HG03565 (cell line): ENCODE data around the gene MT3.

Experiments
- ATAC-seq: cut with Tn5 transposase; IDR thresholded peaks from one replicate; pipeline ENCODE4 v1.9.1; 2021; ENCODE audit warnings: mild to moderate bottlenecking, moderate library complexity; ENCODE audit not compliant: unreplicated experiment

The MT3 gene

DNA sequence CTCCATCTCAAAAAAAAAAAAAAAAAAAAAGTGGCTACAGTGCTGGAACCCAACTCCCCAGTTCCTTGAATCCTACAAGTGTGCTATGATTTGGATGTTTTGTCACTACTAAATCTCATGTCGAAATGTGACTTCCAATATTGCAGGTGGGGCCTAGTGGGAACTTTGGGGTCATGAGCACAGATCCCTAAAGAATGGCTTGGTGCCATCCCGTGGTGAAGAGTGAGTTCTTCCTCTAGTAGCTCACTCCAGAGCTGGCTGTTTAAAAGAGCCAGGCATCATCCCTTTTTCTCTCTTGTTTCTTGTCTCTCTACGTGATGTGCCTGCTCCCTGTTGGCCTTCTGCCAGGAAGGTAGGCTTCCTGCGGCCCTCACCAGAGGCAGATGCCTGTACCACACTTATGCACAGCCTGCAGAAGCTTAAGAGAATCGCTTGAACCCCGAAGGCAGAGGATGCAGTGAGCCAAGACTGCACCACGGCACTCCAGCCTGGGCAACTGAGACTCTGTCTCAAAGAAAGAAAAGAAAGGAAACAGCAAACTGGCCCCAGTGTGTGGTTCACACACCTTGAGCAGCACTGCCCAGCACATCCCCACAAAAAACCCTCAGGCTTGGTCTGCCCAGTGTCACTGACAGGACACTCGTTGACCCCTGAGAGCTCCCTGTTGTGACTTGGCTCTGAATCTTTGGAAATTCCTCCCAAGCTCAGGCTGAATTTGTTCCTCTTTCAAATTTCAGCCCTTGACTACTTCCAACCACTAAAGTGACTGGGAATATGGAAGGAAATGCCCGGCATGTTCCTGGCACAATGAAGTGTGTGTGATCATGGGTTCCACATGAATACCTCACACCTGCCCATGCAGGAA is 39.4 kb downstream of the MT3 start:
- ATAC-seq: no peak

DNA sequence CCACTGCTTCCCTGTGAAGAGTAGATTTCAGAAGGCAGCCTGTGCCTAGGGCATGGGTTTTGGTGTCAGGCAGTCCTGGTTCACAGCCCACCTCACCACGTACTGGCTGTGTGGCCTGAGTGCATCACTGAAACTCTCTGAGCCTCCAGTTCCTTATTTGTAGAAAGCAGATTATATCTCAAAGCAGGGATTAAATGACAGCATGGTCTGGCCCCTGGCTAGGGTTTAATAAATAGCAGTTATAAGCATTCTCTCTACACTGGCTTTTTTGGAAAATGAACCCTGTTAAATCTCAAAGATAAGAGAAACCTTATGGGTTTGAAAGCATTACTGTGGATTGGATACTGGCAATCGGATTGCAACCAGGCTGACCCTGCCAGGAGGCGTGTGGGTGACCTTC is 40.2 kb downstream of the MT3 start:
- no peak for ATAC-seq

DNA sequence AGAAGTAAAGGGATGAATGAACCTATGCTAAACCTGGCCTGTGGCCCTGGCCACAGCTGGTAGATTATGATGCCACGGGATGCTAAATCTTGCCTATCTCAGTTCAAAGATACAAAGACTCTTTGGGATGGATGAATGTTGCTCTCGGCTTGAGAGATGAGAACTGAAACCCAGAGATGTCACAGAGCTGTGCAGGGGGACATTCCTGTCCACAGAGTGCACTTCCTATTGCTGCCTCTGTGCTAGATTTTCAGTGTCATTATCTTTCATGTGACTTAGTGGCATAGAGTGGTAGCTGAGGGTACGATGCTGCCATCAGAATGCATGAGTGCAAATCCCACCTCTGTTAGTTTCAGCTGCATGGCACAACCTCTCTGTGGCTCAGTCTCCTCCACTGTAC is 40.8 kb downstream of the MT3 start:
- peak; percentile 89 for ATAC-seq

DNA sequence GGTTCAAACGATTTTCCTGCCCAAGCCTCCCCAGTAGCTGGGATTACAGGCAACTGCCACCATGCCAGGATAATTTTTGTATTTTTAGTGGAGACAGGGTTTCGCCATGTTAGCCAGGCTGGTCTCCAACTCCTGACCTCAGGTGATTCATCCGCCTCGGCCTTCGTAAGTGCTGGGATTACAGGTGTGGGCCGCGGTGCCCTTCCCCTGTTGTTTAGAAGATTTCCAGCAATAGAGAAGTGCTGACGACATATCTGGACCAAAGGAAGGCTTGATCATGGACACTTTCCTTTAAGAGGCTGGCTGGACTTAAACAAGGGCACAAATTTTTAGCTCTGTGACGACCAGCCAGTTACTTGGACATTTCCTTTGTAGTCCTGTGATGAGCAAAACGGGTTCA is 41.9 kb downstream of the MT3 start:
- no peak for ATAC-seq

DNA sequence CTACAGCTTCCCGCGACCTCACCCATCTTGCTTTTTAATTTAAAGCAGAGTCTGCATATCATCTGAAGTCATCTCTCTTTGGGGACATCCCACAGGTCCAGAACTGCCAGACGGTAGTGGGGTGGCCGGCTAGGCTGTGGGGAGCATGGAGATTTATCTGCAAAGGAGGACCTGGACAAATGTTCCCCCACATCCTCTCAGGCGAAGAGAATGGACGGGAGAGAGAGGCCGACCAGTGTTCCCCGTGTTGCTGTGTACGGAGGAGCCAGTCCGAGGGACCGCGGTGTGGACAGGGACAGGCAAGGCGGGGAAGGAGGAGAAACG is 42.5 kb downstream of the MT3 start:
- ATAC-seq: no peak

- ATAC-seq: no peak
These were observed 43.0 kb downstream of the MT3 start, which contains the start of gene MT1M for GRCh38 chr16:56632156-56632847. MT1M (plus strand) TSS chr16:56632659; CDS start chr16:56632732, 73 bp downstream.

GRCh38 chr16:56632848-56633365 is 43.6 kb downstream of the MT3 start:
- no peak for ATAC-seq

- ATAC-seq: no peak
These were observed 44.2 kb downstream of the MT3 start for GRCh38 chr16:56633535-56633934.

DNA sequence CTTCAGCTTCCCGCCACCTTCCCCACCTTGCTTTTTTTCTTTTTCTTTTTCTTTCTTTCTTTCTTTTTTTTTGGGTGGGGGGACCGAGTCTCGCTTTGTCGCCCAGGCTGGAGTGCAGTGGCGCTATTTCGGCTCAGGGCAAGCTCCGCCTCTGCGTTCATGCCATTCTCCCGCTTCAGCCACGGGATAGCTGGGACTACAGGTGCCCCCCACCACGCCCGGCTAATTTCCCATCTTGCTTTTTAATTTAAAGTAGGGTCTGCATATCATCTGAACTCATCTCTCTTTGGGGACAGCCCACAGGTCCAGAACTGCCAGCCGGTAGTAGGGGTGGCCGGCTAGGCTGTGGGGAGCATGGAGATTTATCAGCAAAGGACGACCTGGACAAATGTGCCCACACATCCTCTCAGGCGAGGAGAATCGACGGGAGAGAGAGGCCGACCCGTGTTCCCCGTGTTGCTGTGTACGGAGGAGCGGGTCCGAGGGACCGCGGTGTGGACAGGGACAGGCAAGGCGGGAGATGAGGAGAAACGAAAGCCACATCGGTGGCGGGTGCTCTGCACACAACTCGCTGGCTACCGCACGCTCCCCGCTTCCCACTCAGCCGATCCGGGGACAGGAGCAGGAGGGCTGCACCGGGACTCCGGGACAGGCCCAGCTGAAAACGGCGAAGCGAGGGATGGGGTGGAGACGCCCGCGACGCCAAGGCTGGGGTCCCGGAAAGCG is 45.5 kb downstream of the MT3 start:
- ATAC-seq: no peak

DNA sequence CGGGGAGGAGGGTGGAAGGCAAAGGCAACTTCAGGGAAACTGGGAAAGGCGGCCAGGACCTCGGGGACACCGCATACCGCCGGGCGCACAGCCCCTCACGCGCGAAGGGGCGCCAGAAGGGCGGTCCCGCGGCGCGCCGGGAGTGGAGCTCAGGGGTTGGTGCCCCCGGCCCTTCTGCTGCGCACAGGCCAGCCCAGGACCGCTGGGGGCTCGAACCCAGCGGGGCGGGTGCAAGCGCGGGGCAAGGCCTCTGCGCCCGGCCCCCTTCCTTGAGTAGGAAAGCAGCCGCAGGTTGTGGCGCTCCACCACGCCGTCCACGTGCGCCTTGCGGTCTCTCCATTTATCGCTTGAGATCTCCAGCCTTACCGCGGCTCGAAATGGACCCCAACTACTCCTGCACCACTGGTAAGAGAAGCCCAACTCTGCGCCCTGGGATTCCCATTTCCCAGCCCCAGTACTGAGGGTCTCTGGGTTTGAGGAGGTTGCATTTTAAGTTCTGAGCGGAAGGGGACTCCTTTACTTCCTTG is 46.2 kb downstream of the MT3 start:
- no peak for ATAC-seq

GRCh38 chr16:56636616-56637413 is 47.5 kb downstream of the MT3 start:
- ATAC-seq: no peak

GRCh38 chr16:56637814-56638750 is 48.8 kb downstream of the MT3 start, which contains the start of gene MT1A:
MT1A (plus strand) TSS chr16:56638666; CDS start chr16:56638739, 73 bp downstream.
- no peak for ATAC-seq

- ATAC-seq: no peak
These were observed 49.7 kb downstream of the MT3 start for GRCh38 chr16:56639045-56639444.

DNA sequence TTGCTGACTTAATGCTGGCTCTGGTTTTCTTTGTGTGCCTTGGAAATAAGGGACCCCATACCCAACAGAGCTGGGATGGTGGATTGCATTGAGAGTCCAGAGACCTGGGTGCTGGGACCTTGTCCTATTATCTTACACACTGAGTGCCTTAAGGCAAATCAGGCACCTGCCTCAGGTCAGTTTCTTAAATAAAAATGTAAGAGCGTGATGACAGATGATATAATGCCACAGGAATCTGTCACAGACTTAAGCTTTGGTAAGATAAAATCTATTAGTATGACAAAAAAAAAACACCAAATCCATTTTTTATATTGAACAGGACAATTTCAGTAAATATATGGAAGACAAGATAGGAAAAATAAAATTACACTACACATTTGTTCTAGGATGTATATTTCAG is 50.7 kb downstream of the MT3 start:
- no peak for ATAC-seq
